Astrocyte of the cerebellum (primary cell): ENCODE results near the gene RAD51B.

Source experiments
- DNase-seq: peaks from one replicate; pipeline ENCODE4 v3.0.0-alpha.2; 2011; ENCODE audit warnings: low read depth
- H3K4me3 ChIP-seq: 2 replicates; pipeline ENCODE4 v1.5.1; 2011; ENCODE audit warnings: mild to moderate bottlenecking, low read depth, low read length, moderate library complexity
- CTCF ChIP-seq: IDR thresholded peaks from 2 replicates; pipeline ENCODE4 v1.5.1; 2012; ENCODE audit warnings: low read length, low read depth, moderate library complexity, mild to moderate bottlenecking; ENCODE audit errors: missing control alignments
- in situ Hi-C: cut with HindIII; loops from 2 replicates; pipeline ENCODE4 v1.10.0; 2017; ENCODE audit warnings: low sequenced_read_pairs

Gene RAD51B

DNA sequence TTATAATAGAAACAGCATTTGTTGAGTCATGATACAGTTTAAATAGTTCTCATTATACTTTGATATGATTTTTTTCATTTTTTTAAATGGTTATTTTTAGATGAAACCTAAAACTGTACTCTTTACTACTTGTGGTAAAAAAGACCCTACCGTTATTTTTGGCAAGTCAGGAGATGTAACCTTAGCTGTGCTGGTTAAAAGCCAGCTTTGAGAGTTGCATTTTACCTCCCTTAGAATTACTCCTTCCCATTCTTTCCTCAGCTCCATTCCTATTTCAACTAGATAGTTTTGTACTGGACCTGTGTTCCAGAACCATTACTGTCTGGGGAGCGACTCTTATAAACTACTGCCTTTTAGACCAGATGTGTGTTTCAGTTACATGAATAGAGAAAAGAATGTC lies 92.0 kb downstream of the RAD51B start:
- H3K4me3 ChIP-seq, result no peak overlapping the region
- in situ Hi-C loops, result no loop called here
- TF ChIP-seq CTCF, result no peak
- peak; percentile 38 for DNase-seq

- no peak for TF ChIP-seq CTCF
- H3K4me3 ChIP-seq, result no peak overlapping the region
- no peak for DNase-seq
- in situ Hi-C loops, result loop anchor here (5.0 kb wide), 1 partner anchor 39 kb away; no protein-coding TSS in a partner anchor
Observed at GRCh38 chr14:67916430-67916829, 96.9 kb downstream of the RAD51B start.

DNA sequence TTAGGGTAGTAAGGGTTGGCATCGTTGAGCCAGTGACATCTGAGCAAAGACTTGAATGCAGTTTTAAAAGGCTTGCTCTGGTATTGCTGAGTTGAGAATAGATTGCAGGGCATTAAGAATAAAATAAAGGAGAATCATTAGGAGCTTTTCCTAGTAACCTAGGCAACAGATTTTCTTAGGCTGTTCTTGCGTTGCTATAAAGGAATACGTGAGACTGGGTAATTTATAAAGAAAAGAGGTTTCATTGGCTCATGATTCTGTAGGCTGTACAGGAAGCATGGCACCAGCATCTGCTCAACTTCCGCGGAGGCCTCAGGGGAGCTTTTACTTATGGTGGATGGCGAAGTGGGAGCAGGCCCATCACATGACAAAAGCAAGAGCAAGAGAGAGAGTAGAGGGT lies 97.4 kb downstream of the RAD51B start:
- no peak overlapping the region for H3K4me3 ChIP-seq
- in situ Hi-C loops, result loop anchor here (5.0 kb wide), 1 partner anchor 40 kb away; no protein-coding TSS in a partner anchor
- no peak for TF ChIP-seq CTCF
- DNase-seq, result no peak

DNA sequence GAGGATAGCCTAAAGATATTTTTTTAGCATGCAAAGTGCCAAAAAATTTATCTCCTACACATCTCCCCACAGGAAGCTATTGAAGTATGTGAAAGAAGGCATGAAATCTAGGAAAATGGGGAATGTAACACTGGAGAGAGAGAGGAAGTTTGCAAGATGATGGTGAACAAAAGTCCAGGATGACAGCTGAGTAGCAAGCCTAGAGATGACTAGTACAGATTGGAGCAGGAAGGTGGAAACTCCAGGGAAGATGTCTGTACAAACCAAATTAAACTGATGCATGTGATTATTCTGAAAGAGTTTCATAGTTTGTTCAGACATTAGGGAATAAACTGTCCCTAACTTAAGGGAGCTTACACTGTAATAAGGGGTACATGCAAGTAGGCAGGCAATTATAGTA lies 99.3 kb downstream of the RAD51B start:
- TF ChIP-seq CTCF, result no peak
- H3K4me3 ChIP-seq, result no peak overlapping the region
- no peak for DNase-seq
- in situ Hi-C loops, result loop anchor here (5.0 kb wide), 1 partner anchor 42 kb away; no protein-coding TSS in a partner anchor

- H3K4me3 ChIP-seq, result no peak overlapping the region
- in situ Hi-C loops, result loop anchor here (5.0 kb wide), 1 partner anchor 42 kb away; no protein-coding TSS in a partner anchor
- no peak for TF ChIP-seq CTCF
- no peak for DNase-seq
Observed at GRCh38 chr14:67919259-67920032, 99.9 kb downstream of the RAD51B start.

GRCh38 chr14:67926821-67927220 lies 107.2 kb downstream of the RAD51B start:
- no peak for DNase-seq
- H3K4me3 ChIP-seq, result no peak overlapping the region
- in situ Hi-C loops, result no loop called here
- no peak for TF ChIP-seq CTCF
